ENCODE results near the gene IDI1.
A peak's percentile ranks its signal among the peaks of the same experiment; 100 is the strongest.

IDI1 gene

GRCh38 chr10:1049425-1049958, 573 bp upstream of the IDI1 start:
- no peak for TF ChIP-seq FOXM1 (IDR thresholded peaks at IDR 0.05; ENCODE audit: borderline replicate concordance, low read depth)
- TF ChIP-seq USF1 (IDR thresholded peaks at IDR 0.05) = 0 out of 2 replicates have a peak, but pooled peaks have one; percentile 17
- TF ChIP-seq REST (IDR thresholded peaks at IDR 0.05; ENCODE audit: low read depth) = no peak
- TF ChIP-seq YY1 (IDR thresholded peaks at IDR 0.05; ENCODE audit: low read depth) = no peak
- no peak for TF ChIP-seq EP300 (IDR thresholded peaks at IDR 0.05; ENCODE audit: borderline replicate concordance)
- TF ChIP-seq TEAD4 (IDR thresholded peaks at IDR 0.05) = 0 out of 2 replicates have a peak, but pooled peaks have one; percentile 31
- TF ChIP-seq CREB1 (IDR thresholded peaks at IDR 0.05; ENCODE audit: low read depth) = no peak; the same call in 1 of the 2 replicates
- TF ChIP-seq TAF1 (IDR thresholded peaks at IDR 0.05; ENCODE audit: low read depth) = peak; percentile 29; the same call in 1 of the 2 replicates
- no peak for TF ChIP-seq EGR1 (IDR thresholded peaks at IDR 0.05)
- TF ChIP-seq TCF12 (IDR thresholded peaks at IDR 0.05; ENCODE audit: low read depth) = peak; percentile 10; the same call in 1 of the 2 replicates
- no peak for TF ChIP-seq NFIC (IDR thresholded peaks at IDR 0.05)
- TF ChIP-seq CEBPB (IDR thresholded peaks at IDR 0.05) = no peak

GRCh38 chr10:1048349-1048731, 579 bp downstream of the IDI1 start:
- TF ChIP-seq CREB1 (IDR thresholded peaks at IDR 0.05; ENCODE audit: low read depth) = peak; percentile 58; the same call in 1 of the 2 replicates
- no peak for TF ChIP-seq FOXM1 (IDR thresholded peaks at IDR 0.05; ENCODE audit: borderline replicate concordance, low read depth)
- no peak for TF ChIP-seq RAD21 (IDR thresholded peaks at IDR 0.05; ENCODE audit: low read depth)
- no peak for TF ChIP-seq NFIC (IDR thresholded peaks at IDR 0.05)
- TF ChIP-seq TEAD4 (IDR thresholded peaks at IDR 0.05) = no peak
- TF ChIP-seq USF1 (IDR thresholded peaks at IDR 0.05) = no peak
- TF ChIP-seq MAX (IDR thresholded peaks at IDR 0.05) = peak; percentile 3; the same call in 1 of the 2 replicates
- no peak for TF ChIP-seq ZBTB7A (IDR thresholded peaks at IDR 0.05; ENCODE audit: low read depth)
- no peak for TF ChIP-seq REST (IDR thresholded peaks at IDR 0.05; ENCODE audit: low read depth)
- no peak for TF ChIP-seq YY1 (IDR thresholded peaks at IDR 0.05; ENCODE audit: low read depth)
- TF ChIP-seq EP300 (IDR thresholded peaks at IDR 0.05; ENCODE audit: borderline replicate concordance) = no peak
- no peak for TF ChIP-seq EGR1 (IDR thresholded peaks at IDR 0.05)

GRCh38 chr10:1047937-1048336, 982 bp downstream of the IDI1 start:
- TF ChIP-seq MAX (IDR thresholded peaks at IDR 0.05) (no peak), ZBTB7A (IDR thresholded peaks at IDR 0.05; ENCODE audit: low read depth) (no peak), YY1 (IDR thresholded peaks at IDR 0.05; ENCODE audit: low read depth) (no peak), NFIC (IDR thresholded peaks at IDR 0.05) (no peak), TCF12 (IDR thresholded peaks at IDR 0.05; ENCODE audit: low read depth) (no peak), CEBPB (IDR thresholded peaks at IDR 0.05) (no peak), RAD21 (IDR thresholded peaks at IDR 0.05; ENCODE audit: low read depth) (no peak), EGR1 (IDR thresholded peaks at IDR 0.05) (no peak), EP300 (IDR thresholded peaks at IDR 0.05; ENCODE audit: borderline replicate concordance) (no peak), USF1 (IDR thresholded peaks at IDR 0.05) (no peak), FOXM1 (IDR thresholded peaks at IDR 0.05; ENCODE audit: borderline replicate concordance, low read depth) (no peak), TEAD4 (IDR thresholded peaks at IDR 0.05) (no peak), CREB1 (IDR thresholded peaks at IDR 0.05; ENCODE audit: low read depth) (no peak), TAF1 (IDR thresholded peaks at IDR 0.05; ENCODE audit: low read depth) (no peak), REST (IDR thresholded peaks at IDR 0.05; ENCODE audit: low read depth) (no peak)

GRCh38 chr10:1045415-1045814, 3.5 kb downstream of the IDI1 start:
- TF ChIP-seq TCF12 (IDR thresholded peaks at IDR 0.05; ENCODE audit: low read depth) = no peak
- TF ChIP-seq MAX (IDR thresholded peaks at IDR 0.05) = no peak
- TF ChIP-seq YY1 (IDR thresholded peaks at IDR 0.05; ENCODE audit: low read depth) = no peak
- no peak for TF ChIP-seq REST (IDR thresholded peaks at IDR 0.05; ENCODE audit: low read depth)
- no peak for TF ChIP-seq CEBPB (IDR thresholded peaks at IDR 0.05)
- TF ChIP-seq USF1 (IDR thresholded peaks at IDR 0.05) = no peak
- no peak for TF ChIP-seq RAD21 (IDR thresholded peaks at IDR 0.05; ENCODE audit: low read depth)
- no peak for TF ChIP-seq NFIC (IDR thresholded peaks at IDR 0.05)
- no peak for TF ChIP-seq TEAD4 (IDR thresholded peaks at IDR 0.05)
- no peak for TF ChIP-seq TAF1 (IDR thresholded peaks at IDR 0.05; ENCODE audit: low read depth)
- no peak for TF ChIP-seq EP300 (IDR thresholded peaks at IDR 0.05; ENCODE audit: borderline replicate concordance)
- no peak for TF ChIP-seq FOXM1 (IDR thresholded peaks at IDR 0.05; ENCODE audit: borderline replicate concordance, low read depth)
- no peak for TF ChIP-seq ZBTB7A (IDR thresholded peaks at IDR 0.05; ENCODE audit: low read depth)
- no peak for TF ChIP-seq CREB1 (IDR thresholded peaks at IDR 0.05; ENCODE audit: low read depth)
- TF ChIP-seq EGR1 (IDR thresholded peaks at IDR 0.05) = no peak
